CD4-positive, alpha-beta T cell treated with Interleukin-15 for 4 hours (primary cell): ENCODE data around the gene NFS1.
"Not testable (repeated sequence)": the region's sequence is repeated elsewhere in the genome, so short reads cannot be mapped to it uniquely, and the experiment has no call there.

Experiments used
- DNase-seq: peaks from one replicate; pipeline ENCODE4 v3.0.0-alpha.2; 2020; ENCODE audit warnings: low spot score

NFS1 gene

DNA sequence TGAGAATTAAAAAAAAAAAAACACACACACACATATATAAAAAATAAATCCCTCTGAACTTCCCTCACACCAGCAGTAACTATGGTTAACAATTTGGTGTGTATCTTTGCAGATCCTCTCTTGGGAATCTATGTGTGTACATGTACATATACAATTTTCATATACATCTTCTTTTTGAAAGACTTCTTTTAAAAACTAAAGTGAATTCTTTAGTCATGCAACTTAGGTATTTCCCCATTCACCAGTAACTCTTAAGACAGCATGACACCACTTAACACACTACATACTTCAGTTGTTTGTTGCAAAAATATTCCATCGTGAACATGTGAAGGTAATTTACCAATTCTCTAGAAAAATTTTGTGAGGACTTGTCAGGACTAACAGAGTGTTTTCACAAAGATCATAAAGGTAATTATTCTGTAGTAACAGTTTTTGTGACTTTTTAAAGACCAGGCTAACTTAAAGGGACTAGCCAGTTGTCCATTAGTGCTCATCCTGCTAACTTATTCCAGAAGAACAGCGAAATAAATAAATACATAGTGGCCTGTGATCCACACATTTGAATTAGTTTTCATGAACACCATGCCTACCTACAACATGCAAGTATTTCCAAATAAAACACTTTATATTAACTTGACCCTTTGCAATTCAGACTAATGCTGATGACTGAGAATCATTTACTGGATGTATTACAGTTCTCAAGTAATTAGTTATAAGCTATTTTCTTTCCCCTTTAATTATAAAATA lies 30.9 kb upstream of the NFS1 start:
- DNase-seq: no peak

DNA sequence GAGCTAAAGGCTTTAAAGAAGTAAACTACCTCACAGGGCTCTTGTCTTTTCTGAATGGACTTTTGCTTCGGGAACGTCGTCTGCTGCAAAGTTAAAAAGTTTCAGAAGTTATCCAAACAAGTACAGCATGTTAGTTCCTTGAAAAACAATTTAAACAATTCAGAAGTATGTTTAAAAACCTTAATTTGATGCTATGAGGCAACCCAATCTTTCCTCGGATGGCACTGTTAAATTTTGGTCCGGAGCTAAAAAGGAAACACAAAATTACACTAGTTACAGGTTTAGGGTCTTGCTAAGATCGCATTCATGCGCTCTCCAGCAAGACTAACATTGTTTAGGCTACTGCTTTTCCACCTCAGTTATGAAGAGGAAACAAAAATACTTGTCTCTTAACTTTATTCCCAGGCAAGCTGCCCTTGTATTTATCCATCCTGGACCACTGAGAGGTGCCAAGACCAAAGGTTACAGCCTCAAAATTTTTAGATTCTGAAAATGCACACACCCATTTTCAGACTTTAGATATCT lies 30.2 kb upstream of the NFS1 start:
- DNase-seq: no peak

GRCh38 chr20:35726842-35727711 lies 27.9 kb upstream of the NFS1 start:
- no peak for DNase-seq

DNA sequence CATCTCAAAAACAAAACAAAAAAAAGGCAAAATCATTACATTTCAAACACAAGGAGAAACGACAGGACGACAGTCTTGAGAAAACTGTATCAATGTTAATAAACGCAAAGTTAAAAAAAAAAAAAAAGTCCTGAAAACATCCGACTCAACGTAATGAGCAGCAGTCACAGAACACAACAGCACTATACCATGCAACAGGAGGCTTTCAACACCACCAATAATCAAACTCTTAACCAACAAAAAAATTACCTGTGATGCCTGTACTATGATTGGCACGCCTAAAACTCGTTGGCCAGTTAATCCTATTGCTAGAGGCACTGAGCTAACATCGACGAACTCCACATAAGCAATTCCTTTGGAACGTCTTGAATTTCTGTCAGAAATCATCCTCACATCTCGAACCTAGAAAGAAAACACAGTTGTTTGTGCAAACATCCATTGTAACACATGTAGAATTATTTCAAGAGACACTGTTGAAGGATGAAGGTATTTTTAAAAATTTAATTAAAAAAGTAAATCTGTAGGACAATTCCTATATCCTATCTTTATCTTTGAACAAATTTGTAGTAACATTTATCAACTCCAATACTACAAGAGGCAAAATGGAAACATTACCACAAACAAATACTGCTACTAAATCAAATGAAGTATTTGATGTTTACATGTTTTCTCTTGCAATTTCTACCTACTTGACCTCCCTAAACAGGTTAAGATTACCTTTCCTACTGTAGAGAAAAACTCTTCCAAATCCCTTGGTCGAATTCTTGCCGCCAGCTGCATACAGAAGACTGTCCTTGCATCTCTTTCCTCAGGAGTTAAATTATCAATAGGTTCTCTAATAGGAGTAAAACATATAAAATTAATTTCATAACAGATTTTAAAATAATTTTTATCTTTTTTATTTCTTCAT lies 25.4 kb upstream of the NFS1 start:
- no peak for DNase-seq

- not testable (repeated sequence) for DNase-seq
These were observed 24.6 kb upstream of the NFS1 start for GRCh38 chr20:35723652-35724320.

- DNase-seq: not testable (repeated sequence)
These were observed 24.1 kb upstream of the NFS1 start for GRCh38 chr20:35723275-35723639.

DNA sequence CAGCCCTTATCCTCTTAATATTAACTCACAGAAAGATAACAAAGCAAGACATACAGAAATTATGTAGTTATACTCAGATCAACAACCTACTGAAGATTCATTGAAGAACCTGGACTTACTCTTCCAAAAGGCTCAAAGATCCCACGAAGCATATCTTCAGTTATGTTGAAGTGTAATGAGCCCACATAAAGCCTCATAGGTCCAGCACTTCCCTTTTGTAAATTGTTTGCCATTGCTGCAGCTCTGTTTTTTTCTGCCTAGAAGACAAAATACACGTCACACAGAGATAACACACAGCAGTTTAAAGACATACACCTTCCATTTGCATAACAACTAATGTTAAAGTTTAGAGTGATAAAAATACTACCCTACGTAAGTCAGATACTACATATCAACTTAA lies 22.5 kb upstream of the NFS1 start:
- no peak for DNase-seq

GRCh38 chr20:35721219-35721618 lies 22.1 kb upstream of the NFS1 start:
- no peak for DNase-seq

DNA sequence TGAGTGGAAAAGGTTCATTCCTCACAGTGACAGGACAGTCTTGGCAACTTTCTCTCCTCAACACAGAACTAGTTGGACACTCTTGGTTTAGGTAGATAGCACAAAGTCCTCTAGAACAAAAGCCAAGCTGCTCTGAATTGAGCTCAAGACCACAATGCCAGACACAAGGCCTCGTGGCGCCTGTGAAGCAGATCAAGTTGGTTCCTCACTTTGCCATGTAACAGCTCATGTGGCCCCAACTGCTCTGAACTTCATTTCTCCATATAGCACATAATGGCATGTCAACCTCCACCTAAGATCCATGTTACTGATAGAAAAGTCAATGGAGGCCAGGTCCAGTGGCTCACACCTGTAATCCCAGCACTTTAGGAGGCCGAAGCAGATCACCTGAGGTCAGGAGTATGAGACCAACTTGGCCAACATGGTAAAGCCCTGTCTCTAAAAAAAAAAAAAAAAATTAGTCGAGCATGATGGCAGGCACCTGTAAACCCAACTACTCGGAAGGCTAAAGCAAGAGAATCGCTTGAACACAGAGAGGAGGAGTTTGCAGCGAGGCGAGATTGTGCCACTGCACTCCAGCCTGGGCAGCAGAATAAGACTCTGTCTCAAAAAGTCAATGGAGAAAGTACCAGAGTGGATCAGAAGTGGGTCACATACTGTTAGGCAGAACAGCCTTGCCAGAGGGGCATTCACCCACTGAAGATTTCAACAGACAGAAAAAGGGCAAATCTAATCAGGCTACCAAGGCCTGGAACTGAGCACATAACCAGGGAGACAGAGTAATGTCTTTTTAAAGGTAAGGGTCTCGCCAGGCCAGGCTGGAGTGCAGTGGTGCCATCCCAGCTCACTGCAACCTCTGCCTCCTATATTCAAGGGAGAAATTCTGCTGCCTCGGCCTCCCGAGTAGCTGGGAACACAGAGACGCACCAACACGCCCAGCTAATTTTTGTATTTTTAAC lies 21.3 kb upstream of the NFS1 start:
- no peak for DNase-seq

DNA sequence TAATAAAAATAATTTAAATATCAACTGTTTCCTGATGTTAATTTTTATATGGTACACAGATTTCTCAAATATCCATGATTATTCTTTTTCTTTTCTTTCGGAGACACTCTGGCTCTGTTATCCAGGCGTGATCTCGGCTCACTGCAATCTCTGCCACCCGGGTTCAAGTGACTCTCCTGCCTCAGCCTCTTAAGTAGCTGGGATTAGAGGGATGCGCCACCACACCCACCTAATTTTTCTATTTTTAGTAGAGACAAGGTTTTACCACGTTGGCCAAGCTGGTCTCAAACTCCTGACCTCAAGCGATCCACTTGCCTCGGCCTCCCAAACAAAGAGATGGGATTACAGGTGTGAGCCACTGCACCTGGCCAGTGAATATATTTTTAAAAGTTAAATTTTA lies 20.6 kb upstream of the NFS1 start:
- DNase-seq: no peak

- no peak for DNase-seq
These were observed 20.0 kb upstream of the NFS1 start for GRCh38 chr20:35718972-35719635.

DNA sequence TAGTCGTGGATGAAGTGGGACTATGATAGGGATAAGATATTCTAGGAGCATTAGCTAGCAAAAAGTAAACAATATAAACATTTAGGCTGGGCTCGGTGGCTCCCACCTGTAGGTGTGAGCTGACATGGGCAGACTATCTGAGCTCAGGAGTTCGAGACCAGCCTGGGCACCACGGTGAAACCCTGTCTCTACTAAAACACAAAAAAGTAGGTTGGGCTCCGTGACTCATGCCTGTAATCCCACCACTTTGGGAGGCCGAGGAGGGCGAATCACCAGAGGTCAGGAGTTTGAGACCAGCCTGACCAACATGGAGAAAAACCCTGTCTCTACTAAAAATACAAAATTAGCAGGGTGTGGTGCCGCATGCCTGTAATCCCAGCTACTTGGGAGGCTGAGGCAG lies 19.2 kb upstream of the NFS1 start:
- not testable (repeated sequence) for DNase-seq

DNA sequence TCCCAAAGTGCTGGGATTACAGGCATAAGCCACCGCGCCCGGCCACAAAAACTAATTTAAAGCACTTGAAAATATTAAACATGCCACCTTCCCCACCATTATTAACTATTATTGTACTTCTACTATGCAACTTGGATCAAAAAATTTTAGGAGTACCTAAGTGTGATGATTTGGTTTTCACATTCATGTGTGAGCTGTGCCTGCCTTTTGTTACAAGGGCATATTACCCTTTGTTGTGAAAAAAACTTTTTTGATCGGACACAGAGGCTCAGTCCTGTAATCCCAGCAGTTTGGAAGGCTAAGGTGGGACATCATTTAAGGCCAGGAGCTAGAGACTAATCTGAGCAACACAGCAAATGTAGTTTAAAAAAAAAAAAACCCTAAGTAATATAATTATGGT lies 17.2 kb upstream of the NFS1 start:
- DNase-seq: no peak

- DNase-seq: no peak
These were observed 16.5 kb upstream of the NFS1 start for GRCh38 chr20:35715652-35716051.

DNA sequence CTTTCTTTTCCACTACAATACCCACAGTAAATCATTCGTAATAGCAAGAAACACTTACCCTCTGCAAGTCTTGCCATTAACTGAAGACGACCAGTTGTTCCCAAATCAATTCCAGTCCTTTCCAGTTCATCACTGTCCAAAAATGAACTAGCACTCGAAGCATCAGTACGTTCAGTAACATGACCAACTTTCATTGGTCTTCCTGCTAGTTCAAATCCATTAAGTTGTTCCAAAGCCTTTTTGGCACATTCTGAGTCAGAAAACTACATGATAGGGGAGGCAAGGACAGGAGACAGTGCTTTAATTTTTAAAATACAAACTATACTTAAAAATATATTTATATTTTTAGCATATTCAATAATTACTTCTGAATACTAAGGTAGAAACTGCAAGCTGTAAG lies 15.0 kb upstream of the NFS1 start:
- no peak for DNase-seq

DNA sequence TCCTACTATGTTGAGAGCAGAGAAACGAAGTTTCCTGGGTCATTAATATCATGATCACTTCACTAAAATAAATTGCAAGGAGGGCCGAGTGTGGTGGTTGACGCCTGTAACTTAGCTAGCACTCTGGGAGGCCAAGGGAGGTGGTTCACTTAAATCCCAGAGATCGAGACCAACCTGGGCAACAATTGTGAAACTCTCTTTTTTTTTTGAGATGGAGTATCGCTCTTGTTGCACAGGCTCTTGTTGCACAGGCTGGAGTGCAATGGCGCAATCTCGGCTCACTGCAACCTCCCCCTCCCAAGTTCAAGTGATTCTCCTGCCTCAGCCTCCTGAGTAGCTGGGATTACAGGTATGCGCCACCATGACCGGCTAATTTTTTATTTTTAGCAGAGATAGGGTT lies 14.0 kb upstream of the NFS1 start:
- not testable (repeated sequence) for DNase-seq

DNA sequence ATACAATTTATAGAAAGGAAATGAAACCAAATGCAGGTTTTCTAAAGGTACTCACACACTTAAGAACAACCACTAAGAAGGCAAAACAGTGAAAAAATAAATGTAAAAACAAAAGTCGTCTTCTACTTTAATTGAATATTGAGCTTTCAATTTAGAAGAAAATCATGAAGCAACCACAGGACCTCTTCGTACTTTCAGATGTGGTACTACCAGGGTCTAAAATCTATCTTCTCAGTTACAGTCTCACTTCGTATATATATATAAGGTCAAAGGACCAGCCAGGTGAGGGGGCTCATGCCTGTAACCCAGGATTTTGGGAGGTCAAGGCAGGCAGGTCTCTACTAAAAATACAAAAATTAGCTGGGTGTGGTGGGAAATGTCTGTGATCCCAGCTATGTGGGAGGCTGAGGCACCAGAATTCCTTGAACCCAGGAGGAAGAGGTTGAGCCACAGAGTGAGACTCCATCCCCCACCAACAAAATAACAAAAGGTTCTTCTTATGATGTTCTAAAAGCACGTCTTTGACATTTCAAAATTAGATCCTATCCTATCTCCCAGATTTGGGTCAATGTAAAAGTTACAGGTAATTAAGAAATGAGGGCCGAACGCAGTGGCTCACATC lies 12.5 kb upstream of the NFS1 start:
- DNase-seq: no peak

DNA sequence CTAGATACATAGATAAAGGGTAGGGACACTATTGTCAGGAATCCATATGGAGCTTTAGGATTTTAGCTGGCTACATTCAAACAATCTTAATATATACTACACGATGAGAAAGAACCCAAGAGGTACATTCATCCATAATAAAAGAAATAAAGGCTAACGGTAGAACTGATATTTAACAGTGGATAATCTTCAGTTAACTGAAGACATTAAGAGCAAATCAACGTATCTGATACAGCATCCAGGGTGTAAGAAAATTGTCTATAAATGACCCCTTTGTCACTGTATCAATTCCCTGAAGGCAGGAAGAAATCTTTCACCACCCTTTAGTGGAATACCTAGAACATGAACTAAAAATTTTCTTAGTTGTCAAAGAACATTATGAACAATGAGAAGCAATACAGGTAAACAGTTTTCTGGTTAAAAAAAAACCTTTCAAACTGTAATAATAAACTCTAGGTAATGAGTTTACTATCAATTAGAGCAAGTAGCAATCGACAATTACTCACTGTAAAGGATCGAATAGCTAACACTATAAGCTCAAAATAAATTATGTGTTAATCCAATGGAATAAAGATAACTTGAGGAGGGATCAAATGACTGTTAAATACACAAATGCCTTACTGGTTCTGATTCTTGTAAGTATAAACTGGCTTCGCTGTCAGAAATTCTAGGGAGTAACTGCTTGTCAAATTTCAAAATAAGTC lies 11.9 kb upstream of the NFS1 start:
- no peak for DNase-seq

GRCh38 chr20:35710039-35710438 lies 10.9 kb upstream of the NFS1 start:
- DNase-seq: no peak
